HG02798 (cell line): ENCODE results near the gene WDFY1.

Experiments used
- ATAC-seq: cut with Tn5 transposase; IDR thresholded peaks from one replicate; pipeline ENCODE4 v1.9.1; 2021; ENCODE audit warnings: mild to moderate bottlenecking; ENCODE audit not compliant: unreplicated experiment, poor library complexity

WDFY1 gene

GRCh38 chr2:223959688-223960087, 14.6 kb upstream of the WDFY1 start:
- no peak for ATAC-seq

GRCh38 chr2:223957092-223957851, 12.1 kb upstream of the WDFY1 start, which contains the start of gene MRPL44:
MRPL44 (plus strand) TSS chr2:223957463; CDS start chr2:223957473, 10 bp downstream.
- peak; percentile 89 for ATAC-seq

- ATAC-seq, result peak; percentile 33
Observed at GRCh38 chr2:223956300-223956699, 11.2 kb upstream of the WDFY1 start.

- ATAC-seq, result no peak
Observed at GRCh38 chr2:223954401-223954800, 9.3 kb upstream of the WDFY1 start.

- ATAC-seq, result peak; percentile 68
Observed at GRCh38 chr2:223952280-223952968, 7.3 kb upstream of the WDFY1 start.

DNA sequence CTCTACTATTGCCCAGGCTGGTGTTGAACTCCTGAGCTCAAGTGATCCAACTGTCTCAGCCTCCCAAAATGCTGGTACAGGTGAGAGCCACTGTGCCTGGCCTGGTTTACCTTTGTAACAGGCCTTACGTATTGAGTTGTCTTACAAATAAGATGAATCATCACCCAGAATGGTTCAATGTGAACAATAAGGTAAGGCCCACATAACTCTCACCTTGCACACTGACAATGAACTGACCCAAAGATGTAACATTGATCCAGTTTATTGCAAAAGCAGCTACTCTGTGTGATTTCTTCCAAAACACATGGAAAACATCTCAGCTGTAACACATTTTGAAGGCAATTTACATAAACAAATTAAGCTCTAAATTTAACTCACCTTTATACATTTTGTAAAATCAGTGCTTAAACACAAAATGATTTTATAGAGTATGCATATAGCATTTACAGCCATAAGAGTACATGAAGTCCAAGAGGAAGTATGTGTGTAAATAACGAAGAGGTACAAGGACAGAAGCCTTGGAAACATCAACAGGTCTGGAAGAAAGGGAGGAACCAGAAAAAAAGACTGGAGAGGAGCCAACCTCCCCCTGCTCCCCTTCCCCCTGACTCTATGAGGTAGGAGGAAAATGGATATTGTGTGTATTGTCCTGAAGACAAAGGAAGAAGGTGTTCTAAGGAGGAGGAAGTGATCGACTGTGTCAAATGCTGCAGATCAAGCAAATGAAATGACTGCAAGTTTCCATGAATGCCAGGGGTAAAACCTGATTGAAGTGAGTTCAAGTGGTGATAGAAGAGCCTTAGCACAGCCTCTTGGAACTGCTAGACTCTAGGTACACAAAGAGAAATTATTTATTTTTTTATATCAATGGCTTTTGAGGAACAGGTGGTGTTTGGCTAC, 5.6 kb upstream of the WDFY1 start:
- ATAC-seq, result no peak

GRCh38 chr2:223949241-223949840, 4.2 kb upstream of the WDFY1 start:
- no peak for ATAC-seq

DNA sequence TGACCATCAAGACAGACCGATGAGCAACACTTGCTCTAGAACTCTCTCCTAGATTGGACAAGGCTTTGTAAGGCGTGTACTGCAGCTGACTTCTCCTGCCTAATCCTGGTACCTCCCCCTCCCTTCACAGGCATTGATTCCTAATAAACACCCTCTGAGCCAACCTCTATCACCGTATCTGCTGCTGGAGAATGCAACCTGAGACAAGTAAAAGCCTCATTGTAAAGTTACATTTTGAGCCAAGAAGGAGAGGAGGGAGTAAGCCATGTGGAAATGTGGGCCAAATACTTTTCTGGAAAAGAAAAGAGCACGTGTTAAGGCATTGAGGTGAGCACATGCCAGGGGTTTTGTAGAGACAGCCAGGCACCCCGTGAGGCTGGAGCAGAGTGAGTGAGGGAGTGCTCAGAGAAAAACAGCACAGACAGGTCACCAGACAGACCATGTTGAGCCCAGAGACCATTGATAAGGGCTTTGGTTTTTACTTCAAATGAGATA, 2.6 kb upstream of the WDFY1 start:
- no peak for ATAC-seq

DNA sequence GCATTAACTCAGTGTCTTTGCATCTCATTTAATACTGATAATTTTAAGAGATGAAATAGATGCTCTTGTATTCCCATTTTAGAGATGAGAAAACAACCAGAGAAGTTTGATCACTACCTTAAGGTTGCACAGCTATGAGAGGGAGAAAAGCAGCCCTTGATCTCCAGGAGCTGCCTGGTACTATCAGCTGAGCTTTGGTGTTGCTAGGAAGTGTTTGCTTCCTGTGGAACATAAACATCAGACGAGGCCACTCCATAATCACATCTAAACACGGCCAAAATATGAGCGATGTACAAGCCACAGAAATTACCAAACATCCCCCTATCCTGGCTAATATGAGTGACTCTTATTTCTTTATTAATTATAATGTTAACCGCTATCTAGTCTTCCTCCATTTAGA, 620 bp upstream of the WDFY1 start:
- no peak for ATAC-seq

DNA sequence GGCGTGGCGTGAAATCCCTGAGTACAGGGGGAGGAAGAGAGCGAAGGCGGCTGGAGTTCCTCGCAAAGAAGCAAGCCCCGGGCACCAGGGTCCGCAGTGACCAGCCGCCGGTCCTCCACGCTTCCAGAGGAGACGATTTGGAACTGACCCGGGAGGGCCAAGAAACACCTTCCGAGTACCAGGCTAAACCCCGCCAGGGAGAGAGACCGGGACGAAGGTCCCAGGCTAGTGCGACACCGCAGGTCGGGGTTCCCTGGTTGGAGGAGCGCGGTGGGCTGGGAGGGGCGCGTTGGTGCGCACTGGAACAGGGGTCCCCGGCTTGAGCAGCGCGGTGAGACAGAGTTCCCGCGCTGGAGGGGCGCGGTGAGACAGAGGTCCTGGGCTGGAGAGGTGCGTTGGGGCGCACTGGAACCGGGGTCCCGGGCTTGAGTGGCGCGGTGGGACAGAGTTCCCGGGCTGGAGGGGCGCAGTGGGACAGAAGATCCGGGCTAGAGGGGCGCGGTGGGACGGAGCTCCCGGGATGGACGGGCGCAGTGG, 901 bp downstream of the WDFY1 start:
- peak; percentile 16 for ATAC-seq

DNA sequence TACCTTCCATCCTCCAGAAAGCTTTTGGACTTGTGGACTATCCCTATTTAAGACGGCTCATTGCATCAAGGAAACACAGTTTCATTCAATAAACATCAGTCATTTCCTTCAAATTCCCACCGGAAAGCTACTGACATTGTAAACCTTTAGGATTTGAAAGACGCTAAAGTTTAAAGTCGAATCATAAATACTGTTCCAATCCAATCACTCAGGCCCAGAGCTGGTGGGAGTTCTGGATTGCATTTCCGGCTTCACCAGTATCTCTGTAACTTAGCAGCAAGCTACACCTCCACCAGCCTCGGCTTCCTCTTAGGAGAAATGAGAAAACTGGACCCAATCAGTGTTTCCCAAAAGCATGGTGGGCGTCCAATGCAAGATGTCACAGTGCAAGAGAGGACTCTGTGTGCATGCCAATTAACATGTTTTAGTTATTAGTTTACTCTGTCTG, 1.6 kb downstream of the WDFY1 start:
- no peak for ATAC-seq

GRCh38 chr2:223943135-223943534, 2.0 kb downstream of the WDFY1 start:
- ATAC-seq, result no peak

DNA sequence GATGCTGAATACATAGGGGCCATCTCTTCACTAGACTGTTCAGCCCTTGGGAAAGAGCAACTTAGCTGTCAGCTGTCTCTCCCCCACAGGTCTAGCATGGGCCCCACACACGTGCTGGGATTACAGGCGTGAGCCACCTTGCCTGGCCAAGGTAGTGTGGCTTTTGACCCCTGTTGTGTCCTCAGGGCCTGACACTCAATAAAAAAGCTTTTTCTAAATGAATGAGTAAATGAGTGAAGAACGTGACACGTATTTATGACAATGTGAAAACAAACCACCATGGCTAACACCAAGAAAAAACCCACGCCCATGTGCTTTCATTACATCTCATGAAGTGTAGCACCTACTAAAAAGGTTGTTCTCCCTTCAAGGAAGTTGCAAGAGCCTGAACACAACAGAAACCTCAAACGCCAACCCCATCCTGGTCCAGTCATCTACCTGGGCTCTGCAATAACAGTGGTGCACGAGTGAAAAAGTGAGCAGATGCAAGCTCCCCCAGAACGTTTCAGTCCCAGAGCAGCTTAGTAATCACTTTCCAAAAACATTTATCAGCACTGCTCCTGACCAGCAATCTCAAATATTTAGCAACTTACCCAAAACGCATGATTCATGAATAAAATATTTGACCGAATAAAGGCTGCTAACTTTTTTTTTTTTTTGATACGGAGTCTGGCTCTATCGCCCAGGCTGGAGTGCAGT, 3.4 kb downstream of the WDFY1 start:
- ATAC-seq, result peak; percentile 59

- ATAC-seq, result peak; percentile 32
Observed at GRCh38 chr2:223939438-223939837, 5.7 kb downstream of the WDFY1 start.

GRCh38 chr2:223937535-223937934, 7.6 kb downstream of the WDFY1 start:
- ATAC-seq, result no peak

GRCh38 chr2:223936862-223937326, 8.2 kb downstream of the WDFY1 start:
- ATAC-seq, result no peak

GRCh38 chr2:223935459-223936125, 9.5 kb downstream of the WDFY1 start:
- ATAC-seq, result no peak

DNA sequence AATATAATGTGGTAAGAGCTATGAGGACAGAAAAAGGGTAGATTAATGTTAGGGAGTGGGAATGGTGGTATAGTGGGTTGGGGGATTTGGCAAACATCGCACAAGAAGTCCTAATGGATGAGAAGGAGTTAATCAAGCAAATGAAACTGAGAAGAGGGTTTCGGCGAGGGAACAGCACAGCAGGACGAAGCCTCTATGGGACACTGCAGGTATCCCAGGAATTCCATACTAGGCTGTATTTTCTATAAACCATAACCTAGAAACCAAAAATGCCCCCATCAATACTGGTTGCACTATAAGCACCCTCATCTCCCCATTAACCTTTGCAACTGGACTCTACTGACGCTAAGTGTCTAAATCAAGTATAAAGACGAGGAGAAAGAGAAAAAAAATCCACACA, 10.3 kb downstream of the WDFY1 start:
- no peak for ATAC-seq
